Activated CD8-positive, alpha-beta memory T cell treated with anti-CD3 and anti-CD28 coated beads, Interleukin-2, amount 10 ng/mL, durations not matched to agents 7 days and 5 days (primary cell): ENCODE measurements around the gene MBTPS1. TPM values are rescaled to one million over a fixed set of nuclear protein-coding genes. Genes with fewer than 3 reads are reported as not detected.

Experiments used
- ATAC-seq: fragments of 150-1000 bp; cut with Tn5 transposase; one replicate; pipeline ENCODE4 v1.10.0; 2021; ENCODE audit warnings: moderate library complexity
- CTCF ChIA-PET: fragments of 350-600 bp; sonication (Branson Sonifier 250); formaldehyde crosslinking; loops from one replicate; lab custom pipeline; 2021; ENCODE audit warnings: antibody characterized with exemption; lab: Charles Lee
- DNase-seq: peaks from one replicate; pipeline ENCODE4 v3.0.0-alpha.2; 2020
- H3K27ac Mint-ChIP-seq: one replicate; pipeline ENCODE4 v1.8.0; 2021; ENCODE audit warnings: mild to moderate bottlenecking, mixed read lengths
- H3K27me3 Mint-ChIP-seq: one replicate; pipeline ENCODE4 v1.8.0; 2021; ENCODE audit warnings: mixed read lengths
- H3K36me3 Mint-ChIP-seq: one replicate; pipeline ENCODE4 v1.8.0; 2021; ENCODE audit warnings: mild to moderate bottlenecking, mixed read lengths
- H3K4me1 Mint-ChIP-seq: one replicate; pipeline ENCODE4 v1.8.0; 2021; ENCODE audit warnings: mixed read lengths
- H3K4me3 Mint-ChIP-seq: one replicate; pipeline ENCODE4 v1.8.0; 2021; ENCODE audit warnings: mild to moderate bottlenecking, moderate library complexity, mixed read lengths
- H3K9me3 Mint-ChIP-seq: one replicate; pipeline ENCODE4 v1.8.0; 2022; ENCODE audit warnings: low read depth, mixed read lengths
- total RNA-seq, 2 experiments: library from RNA; stranded (reverse); gene quantifications; one replicate each; pipeline ENCODE4 v1.2.3, GENCODE V29; 2021

Gene MBTPS1
- total RNA-seq, 2 experiments from 2014 or later, result 56.1 to 57.8 TPM

GRCh38 chr16:84075376-84075775 lies 41.4 kb downstream of the MBTPS1 start:
- no peaks in the 10 kb centered on the region for H3K9me3 Mint-ChIP-seq
- H3K36me3 Mint-ChIP-seq, result peaks cover 10% of the 10 kb centered on the region
- H3K4me3 Mint-ChIP-seq, result no peak overlapping the region
- ATAC-seq (no peak), DNase-seq (no peak)
- no peak overlapping the region for H3K27ac Mint-ChIP-seq
- CTCF ChIA-PET, result interaction anchor here (1.3 kb wide), 1 partner anchor 112 kb away, joined by 3 read pairs; the partner anchor contains the start of gene TAF1C
- H3K27me3 Mint-ChIP-seq, result no peaks in the 10 kb centered on the region
- peaks cover 2% of the 10 kb centered on the region for H3K4me1 Mint-ChIP-seq

- peaks cover 8% of the 10 kb centered on the region for H3K36me3 Mint-ChIP-seq
- no peak overlapping the region for H3K27ac Mint-ChIP-seq
- DNase-seq (no peak), ATAC-seq (no peak)
- no peaks in the 10 kb centered on the region for H3K27me3 Mint-ChIP-seq
- no peaks in the 10 kb centered on the region for H3K4me1 Mint-ChIP-seq
- CTCF ChIA-PET, result interaction anchor here (1.1 to 1.3 kb wide), 2 partner anchors 9 to 112 kb away, joined by 3 read pairs; partner anchors contain the start of gene TAF1C
- no peaks in the 10 kb centered on the region for H3K9me3 Mint-ChIP-seq
- no peak overlapping the region for H3K4me3 Mint-ChIP-seq
Measured at GRCh38 chr16:84074721-84075120, 42.0 kb downstream of the MBTPS1 start.

- Mint-ChIP-seq H3K36me3 (peaks cover 16% of the 10 kb centered on the region), H3K27ac (no peak overlapping the region), H3K4me1 (peaks cover 3% of the 10 kb centered on the region), H3K4me3 (no peak overlapping the region), H3K9me3 (no peaks in the 10 kb centered on the region), H3K27me3 (no peaks in the 10 kb centered on the region)
- ATAC-seq (no peak), DNase-seq (no peak)
- CTCF ChIA-PET, result no interaction called here
Measured at GRCh38 chr16:84072014-84072413, 44.7 kb downstream of the MBTPS1 start.

- DNase-seq (no peak), ATAC-seq (no peak)
- H3K4me3 Mint-ChIP-seq, result no peak overlapping the region
- H3K4me1 Mint-ChIP-seq, result peaks cover 4% of the 10 kb centered on the region
- H3K36me3 Mint-ChIP-seq, result peaks cover 18% of the 10 kb centered on the region
- no peaks in the 10 kb centered on the region for H3K27me3 Mint-ChIP-seq
- H3K27ac Mint-ChIP-seq, result no peak overlapping the region
- H3K9me3 Mint-ChIP-seq, result no peaks in the 10 kb centered on the region
- CTCF ChIA-PET, result interaction anchor here (0.7 to 1.1 kb wide), 4 partner anchors 10 to 246 kb away, joined by 3 read pairs; no protein-coding TSS in a partner anchor
Measured at GRCh38 chr16:84071121-84071520, 45.6 kb downstream of the MBTPS1 start.

GRCh38 chr16:84069540-84069939 lies 47.2 kb downstream of the MBTPS1 start:
- no peak overlapping the region for H3K4me3 Mint-ChIP-seq
- no peak overlapping the region for H3K27ac Mint-ChIP-seq
- peaks cover 4% of the 10 kb centered on the region for H3K4me1 Mint-ChIP-seq
- CTCF ChIA-PET, result interaction anchor here (0.9 to 2.1 kb wide), 4 partner anchors 15 to 117 kb away, joined by 3 to 9 read pairs (median 6); partner anchors contain the start of gene TAF1C
- ATAC-seq (no peak), DNase-seq (no peak)
- no peaks in the 10 kb centered on the region for H3K27me3 Mint-ChIP-seq
- H3K36me3 Mint-ChIP-seq, result peaks cover 18% of the 10 kb centered on the region
- H3K9me3 Mint-ChIP-seq, result no peaks in the 10 kb centered on the region

- Mint-ChIP-seq H3K27me3 (no peaks in the 10 kb centered on the region), H3K9me3 (no peaks in the 10 kb centered on the region), H3K36me3 (peaks cover 18% of the 10 kb centered on the region), H3K27ac (peak overlapping the region; percentile 6), H3K4me3 (no peak overlapping the region), H3K4me1 (peaks cover 4% of the 10 kb centered on the region)
- no peak for DNase-seq
- ATAC-seq, result no peak
- CTCF ChIA-PET, result interaction anchor here (0.9 to 2.1 kb wide), 6 partner anchors 15 to 124 kb away, joined by 3 to 9 read pairs (median 4); partner anchors contain the start of gene TAF1C
Measured at GRCh38 chr16:84068783-84069462, 47.8 kb downstream of the MBTPS1 start.

- no peaks in the 10 kb centered on the region for H3K27me3 Mint-ChIP-seq
- H3K27ac Mint-ChIP-seq, result no peak overlapping the region
- H3K36me3 Mint-ChIP-seq, result peaks cover 20% of the 10 kb centered on the region
- H3K4me3 Mint-ChIP-seq, result no peak overlapping the region
- no peak for DNase-seq
- CTCF ChIA-PET, result interaction anchor here (1.4 to 2.1 kb wide), 4 partner anchors 16 to 112 kb away, joined by 4 to 9 read pairs (median 6); no protein-coding TSS in a partner anchor
- no peaks in the 10 kb centered on the region for H3K9me3 Mint-ChIP-seq
- ATAC-seq, result no peak
- peaks cover 4% of the 10 kb centered on the region for H3K4me1 Mint-ChIP-seq
Measured at GRCh38 chr16:84068041-84068440, 48.7 kb downstream of the MBTPS1 start.

- Mint-ChIP-seq H3K4me1 (peaks cover 7% of the 10 kb centered on the region), H3K4me3 (no peak overlapping the region), H3K27ac (no peak overlapping the region), H3K27me3 (no peaks in the 10 kb centered on the region), H3K9me3 (no peaks in the 10 kb centered on the region), H3K36me3 (peaks cover 23% of the 10 kb centered on the region)
- no peak for ATAC-seq
- DNase-seq, result no peak
- CTCF ChIA-PET, result interaction anchor here (1.4 to 1.7 kb wide), 2 partner anchors 16 to 108 kb away, joined by 4 read pairs; no protein-coding TSS in a partner anchor
Measured at GRCh38 chr16:84067640-84068039, 49.1 kb downstream of the MBTPS1 start.

GRCh38 chr16:84065536-84066132 lies 51.1 kb downstream of the MBTPS1 start:
- DNase-seq, result peak; percentile 58
- peaks cover 27% of the 10 kb centered on the region for H3K36me3 Mint-ChIP-seq
- ATAC-seq, result peak; percentile 42

GRCh38 chr16:84063980-84064379 lies 52.8 kb downstream of the MBTPS1 start:
- Mint-ChIP-seq H3K27ac (no peak overlapping the region), H3K36me3 (peaks cover 25% of the 10 kb centered on the region), H3K4me1 (peaks cover 5% of the 10 kb centered on the region), H3K9me3 (no peaks in the 10 kb centered on the region), H3K4me3 (no peak overlapping the region), H3K27me3 (no peaks in the 10 kb centered on the region)
- CTCF ChIA-PET, result interaction anchor here (1.1 to 2.2 kb wide), 7 partner anchors 21 to 123 kb away, joined by 3 to 8 read pairs (median 6); partner anchors contain the start of gene TAF1C
- ATAC-seq (no peak), DNase-seq (no peak)

More at GRCh38 chr16:84065536-84066132, 51.1 kb downstream of the MBTPS1 start:
- Mint-ChIP-seq H3K9me3 (no peaks in the 10 kb centered on the region), H3K4me1 (peaks cover 7% of the 10 kb centered on the region), H3K4me3 (no peak overlapping the region), H3K27me3 (no peaks in the 10 kb centered on the region), H3K27ac (no peak overlapping the region)
- CTCF ChIA-PET, result interaction anchor here (0.7 to 2.4 kb wide), 20 partner anchors 9 to 241 kb away, joined by 3 to 22 read pairs (median 4); partner anchors contain the start of genes MBTPS1, OSGIN1 and TAF1C

GRCh38 chr16:84062734-84063640 lies 53.8 kb downstream of the MBTPS1 start:
- Mint-ChIP-seq H3K36me3 (peaks cover 25% of the 10 kb centered on the region), H3K9me3 (no peaks in the 10 kb centered on the region), H3K4me1 (peaks cover 4% of the 10 kb centered on the region), H3K27me3 (no peaks in the 10 kb centered on the region), H3K4me3 (no peak overlapping the region), H3K27ac (peak overlapping the region; percentile 5)
- CTCF ChIA-PET, result interaction anchor here (0.6 to 2.2 kb wide), 11 partner anchors 9 to 106 kb away, joined by 3 to 8 read pairs (median 4); partner anchors contain the start of gene MBTPS1
- DNase-seq, result peak; percentile 71
- peak; percentile 87 for ATAC-seq

GRCh38 chr16:84061236-84061819 lies 55.4 kb downstream of the MBTPS1 start:
- ATAC-seq, result no peak
- no peaks in the 10 kb centered on the region for H3K9me3 Mint-ChIP-seq
- DNase-seq, result no peak
- peaks cover 3% of the 10 kb centered on the region for H3K4me1 Mint-ChIP-seq
- no peak overlapping the region for H3K27ac Mint-ChIP-seq
- H3K4me3 Mint-ChIP-seq, result no peak overlapping the region
- CTCF ChIA-PET, result interaction anchor here (0.9 to 3.7 kb wide), 7 partner anchors 9 to 222 kb away, joined by 3 to 19 read pairs (median 3); partner anchors contain the start of gene TAF1C
- H3K36me3 Mint-ChIP-seq, result peaks cover 21% of the 10 kb centered on the region
- no peaks in the 10 kb centered on the region for H3K27me3 Mint-ChIP-seq
